Adrenal gland (tissue), 12 donors: ENCODE measurements around the gene NDUFB4. TPM values are rescaled to one million over a fixed set of nuclear protein-coding genes. Genes with fewer than 3 reads are reported as not detected.

ENCODE experiments used
- DNase-seq, 7 donors: peaks; one replicate each; pipeline ENCODE4 v3.0.0-alpha.2; 2019 to 2020
- H3K27ac ChIP-seq, 5 donors: fragments of 200-600 bp; sonication (generic) in 4 of 5; 1 replicate in 3 of 5; 2 replicates in 2 of 5; pipeline versions ENCODE4 v1.5.1 to v1.8.0; 2016 to 2020; ENCODE audit warnings: mild to moderate bottlenecking in 1 of 5
- H3K27me3 ChIP-seq: fragments of 200-600 bp; 2 replicates; pipeline ENCODE4 v1.8.0; 2021
- H3K36me3 ChIP-seq, 2 donors: fragments of 200-600 bp; replicated peaks in 1 of 2; 1 replicate in 1 of 2; 2 replicates in 1 of 2; pipeline versions ENCODE4 v1.5.1 to v1.8.0; 2018 to 2022
- H3K4me1 ChIP-seq, 2 donors: fragments of 200-600 bp; replicated peaks in 1 of 2; 1 replicate in 1 of 2; 2 replicates in 1 of 2; pipeline versions ENCODE4 v1.5.1 to v1.8.0; 2018 to 2021
- H3K4me3 ChIP-seq, 4 donors: fragments of 200-600 bp; sonication (generic) in 3 of 4; one replicate each; pipeline ENCODE4 v1.5.1; 2016 to 2018
- H3K9me3 ChIP-seq, 3 donors: fragments of 200-600 bp; sonication (generic) in 1 of 3; replicated peaks in 1 of 3; 1 replicate in 2 of 3; 2 replicates in 1 of 3; pipeline versions ENCODE4 v1.5.1 to v1.8.0; 2016 to 2021
- POLR2A ChIP-seq, 2 donors: fragments of 450-650 bp; IDR thresholded peaks; one replicate each; pipeline ENCODE4 v1.6.1; 2017; ENCODE audit warnings: antibody characterized with exemption in 2 of 2, mild to moderate bottlenecking in 2 of 2, moderate library complexity in 1 of 2
- WGBS, 4 donors: extraction: QIAGEN DNeasy Blood & Tissue Kit in 2 of 4; methylation state at CpG; one replicate each; pipeline versions ENCODE4 v1.1.5 to v1.1.7; 2013 to 2017; 5-methylcytosine and 5-hydroxymethylcytosine counted together
- intact Hi-C, 2 donors: fragments of 100-400 bp; cut with DNase I; formaldehyde crosslinking; loops; one replicate each; pipeline versions ENCODE4 v1.14.1 to v1.15.0; 2022 to 2023
- polyA plus RNA-seq, 3 donors: library from polyadenylated mRNA; stranded (reverse); fragments of 200-250 nt in 2 of 3; fragments of 350-450 nt in 1 of 3; fragmentation: Illumina TruSeq in 1 of 3; extraction: RNeasy Lipid Tissue Mini Kit (QIAGEN cat#74804) in 1 of 3; gene quantifications; one replicate each; pipeline ENCODE4 v1.2.3, GENCODE V29; 2013 to 2014
- total RNA-seq, 9 donors: library from RNA; depleted of rRNA in 4 of 9; stranded (reverse); fragments of >200 nt in 4 of 9; fragments of 120-200 nt in 1 of 9; fragmentation: NEBNext Ultra II Directional in 1 of 9; extraction: Animal tissue kit (Norgen Biotek cat#: 25700) in 1 of 9; gene quantifications; one replicate each; pipeline versions ENCODE4 v1.1.0 to v1.2.4, GENCODE V29; 2013 to 2023
- TF ChIP-seq, protein P1 (sequence below), 6 experiments: fragments of 450-650 bp in 4 of 6; fragments of 200-600 bp in 2 of 6; sonication (generic) in 1 of 6; IDR thresholded peaks; 1 replicate in 5 of 6; 2 replicates in 1 of 6; pipeline versions ENCODE4 v1.5.1 to v1.8.0; 2016 to 2021; ENCODE audit warnings: antibody characterized with exemption in 6 of 6, mild to moderate bottlenecking in 2 of 6, moderate library complexity in 1 of 6
- donor health status: healthy with polysubstance abuse.
- donor health status: Bipolar disorder and iron deficiency.
- donor health status: DM: yes; HTN: yes; CAD: no.
- donor health status: DM: no; HTN: no; CAD: no.
- donor health status: DM: no; HTN: no; CAD: no.
- donor health status: DM: yes; HTN: yes; CAD: no.

Gene NDUFB4
- total and polyA plus RNA-seq, 12 donors: 141 to 905 (median 344) TPM

DNA sequence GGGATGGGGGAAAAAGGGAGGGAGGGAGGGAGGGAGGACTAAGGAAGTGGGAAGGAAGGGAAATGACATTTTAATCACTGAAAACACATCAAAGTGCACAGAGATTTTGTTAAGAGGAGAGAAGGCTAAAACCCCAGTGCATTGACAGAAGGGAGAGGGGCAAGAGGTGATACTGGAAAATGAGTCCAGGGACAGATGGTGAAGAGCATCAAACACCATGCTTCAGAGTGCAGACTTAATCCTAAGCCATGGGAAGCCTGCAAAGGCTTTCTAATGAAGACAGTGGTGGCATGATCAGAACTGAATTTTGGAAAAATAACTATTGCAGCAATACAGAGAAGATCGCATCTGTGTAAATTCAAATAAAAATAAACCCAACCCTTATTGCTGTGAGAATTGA lies 44.1 kb downstream of the NDUFB4 start:
- TF ChIP-seq, protein P1, sequence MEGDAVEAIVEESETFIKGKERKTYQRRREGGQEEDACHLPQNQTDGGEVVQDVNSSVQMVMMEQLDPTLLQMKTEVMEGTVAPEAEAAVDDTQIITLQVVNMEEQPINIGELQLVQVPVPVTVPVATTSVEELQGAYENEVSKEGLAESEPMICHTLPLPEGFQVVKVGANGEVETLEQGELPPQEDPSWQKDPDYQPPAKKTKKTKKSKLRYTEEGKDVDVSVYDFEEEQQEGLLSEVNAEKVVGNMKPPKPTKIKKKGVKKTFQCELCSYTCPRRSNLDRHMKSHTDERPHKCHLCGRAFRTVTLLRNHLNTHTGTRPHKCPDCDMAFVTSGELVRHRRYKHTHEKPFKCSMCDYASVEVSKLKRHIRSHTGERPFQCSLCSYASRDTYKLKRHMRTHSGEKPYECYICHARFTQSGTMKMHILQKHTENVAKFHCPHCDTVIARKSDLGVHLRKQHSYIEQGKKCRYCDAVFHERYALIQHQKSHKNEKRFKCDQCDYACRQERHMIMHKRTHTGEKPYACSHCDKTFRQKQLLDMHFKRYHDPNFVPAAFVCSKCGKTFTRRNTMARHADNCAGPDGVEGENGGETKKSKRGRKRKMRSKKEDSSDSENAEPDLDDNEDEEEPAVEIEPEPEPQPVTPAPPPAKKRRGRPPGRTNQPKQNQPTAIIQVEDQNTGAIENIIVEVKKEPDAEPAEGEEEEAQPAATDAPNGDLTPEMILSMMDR (IDR thresholded peaks at IDR 0.05): no peak
- no peak for TF ChIP-seq POLR2A (IDR thresholded peaks at IDR 0.05)
- intact Hi-C loops: no loop called here

DNA sequence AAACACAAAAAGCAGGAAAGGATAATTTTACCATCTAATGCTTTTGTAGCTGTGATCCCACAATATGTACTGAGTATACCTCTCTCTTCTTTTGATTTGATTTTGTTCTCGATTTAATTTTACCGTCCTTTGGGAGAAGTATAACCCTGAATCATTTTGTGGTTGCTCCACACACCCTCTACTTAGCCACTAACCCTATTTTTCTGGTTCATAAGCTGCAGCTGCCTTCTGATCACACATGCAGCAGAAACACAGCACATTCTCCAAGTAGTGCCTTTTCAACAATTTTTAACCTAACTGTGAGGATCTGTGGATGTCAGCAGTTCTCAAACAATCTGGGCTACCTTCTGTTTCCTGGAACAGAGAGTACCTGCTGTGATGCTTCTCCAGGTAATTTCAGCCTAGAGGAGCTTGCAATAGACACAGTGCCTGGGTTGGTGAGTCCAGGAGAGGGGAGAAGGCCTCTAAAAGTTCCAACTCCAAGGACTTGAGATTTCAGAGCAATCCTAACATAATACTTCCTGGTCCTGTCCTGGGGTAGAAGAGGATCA lies 45.6 kb downstream of the NDUFB4 start:
- Histone ChIP-seq H3K36me3 (no peaks in the 10 kb centered on the region), H3K27ac (no peak overlapping the region), H3K4me3 (no peak overlapping the region), H3K9me3 (no peaks in the 10 kb centered on the region), H3K4me1 (no peaks in the 10 kb centered on the region), H3K27me3 (no peaks in the 10 kb centered on the region)
- intact Hi-C loops: no loop called here
- 76 to 93% (median 86%) methylated on average over 2 of the region's 2 CpGs for WGBS, 4 donors
- DNase-seq: no peak
- TF ChIP-seq POLR2A (IDR thresholded peaks at IDR 0.05): no peak
- TF ChIP-seq, protein P1 (IDR thresholded peaks at IDR 0.05): no peak

More for the DNA sequence above, 44.1 kb downstream of the NDUFB4 start:
- Histone ChIP-seq H3K27ac (no peak overlapping the region), H3K36me3 (no peaks in the 10 kb centered on the region), H3K27me3 (no peaks in the 10 kb centered on the region), H3K9me3 (no peaks in the 10 kb centered on the region), H3K4me1 (no peaks in the 10 kb centered on the region), H3K4me3 (no peak overlapping the region)
- 86 to 94% (median 94%) methylated on average over 1 of the region's 1 CpG for WGBS, 4 donors
- DNase-seq: no peak

DNA sequence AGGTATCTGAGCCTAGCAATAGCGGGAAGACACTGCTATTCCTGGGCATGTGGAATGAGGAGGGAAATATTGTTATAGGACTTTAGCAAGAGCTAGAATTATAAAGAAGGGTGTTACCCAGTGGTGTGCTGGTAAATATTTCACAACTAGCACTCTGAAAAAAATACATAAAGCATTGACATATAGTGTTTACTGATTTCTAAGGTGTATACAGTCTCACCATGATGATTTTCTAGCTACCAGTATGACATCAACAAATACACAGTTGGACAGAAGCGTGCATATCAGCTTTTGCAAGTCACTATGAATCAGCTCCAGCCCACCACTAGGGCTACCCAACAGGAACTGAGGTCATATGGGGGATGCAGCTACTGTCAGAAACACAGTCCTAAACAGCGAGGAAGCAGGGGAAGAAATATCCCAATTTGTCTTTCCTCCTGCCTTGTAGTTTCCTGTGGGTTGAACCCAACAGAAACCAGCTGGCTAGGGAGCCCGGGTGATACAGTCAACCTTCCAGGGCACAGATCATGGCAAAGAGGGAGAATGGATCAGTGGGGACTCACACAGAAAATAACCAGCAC lies 46.3 kb downstream of the NDUFB4 start:
- no peaks in the 10 kb centered on the region for H3K4me1 ChIP-seq
- H3K9me3 ChIP-seq: no peaks in the 10 kb centered on the region
- DNase-seq: no peak
- H3K36me3 ChIP-seq: no peaks in the 10 kb centered on the region
- WGBS, 4 donors: 61 to 68% (median 65%) methylated on average over 3 to 4 of the region's 4 CpGs
- no peak overlapping the region for H3K27ac ChIP-seq
- no peak for TF ChIP-seq POLR2A (IDR thresholded peaks at IDR 0.05)
- TF ChIP-seq, protein P1 (IDR thresholded peaks at IDR 0.05): no peak
- H3K4me3 ChIP-seq: no peak overlapping the region
- intact Hi-C loops: no loop called here
- H3K27me3 ChIP-seq: no peaks in the 10 kb centered on the region

DNA sequence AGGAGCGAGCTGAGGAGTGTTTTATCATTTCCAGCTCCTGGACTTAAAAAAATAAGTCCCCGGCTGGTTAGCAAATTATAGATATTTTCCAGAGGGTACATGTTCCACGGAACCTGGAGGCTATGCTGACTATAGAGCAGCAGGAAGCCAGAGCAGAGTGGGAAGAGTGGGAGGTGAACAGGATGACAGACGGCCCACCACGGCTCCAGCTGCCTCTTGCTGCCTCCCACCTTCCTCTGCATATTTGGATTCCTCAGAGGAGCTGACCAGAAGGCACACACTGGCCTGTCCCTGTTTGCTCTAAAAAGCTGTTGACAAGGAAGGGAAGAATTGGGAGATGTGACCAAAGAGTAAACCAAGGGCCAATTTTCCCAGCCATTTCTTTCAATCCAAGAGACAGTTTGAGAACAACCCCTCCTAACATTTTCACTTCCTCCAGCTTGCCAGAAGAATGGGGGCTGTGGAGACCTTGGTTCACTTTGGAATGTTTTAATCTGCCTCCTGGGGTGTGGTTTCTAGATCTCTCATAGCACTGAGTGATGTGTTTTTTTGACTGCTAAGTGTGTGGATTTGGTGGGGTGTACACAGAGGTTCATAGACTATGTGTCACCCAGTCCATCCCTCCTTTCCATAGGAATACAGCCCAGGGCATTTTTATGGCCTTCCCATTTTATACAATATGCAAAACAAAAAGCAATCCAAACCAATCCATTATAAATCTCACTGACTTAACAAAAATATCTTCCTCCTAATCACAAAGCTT lies 49.1 kb downstream of the NDUFB4 start:
- intact Hi-C loops: no loop called here
- no peak overlapping the region for H3K4me3 ChIP-seq
- peaks cover 5 to 7% of the 10 kb centered on the region in 2 donors for H3K4me1 ChIP-seq
- TF ChIP-seq POLR2A (IDR thresholded peaks at IDR 0.05): no peak
- TF ChIP-seq, protein P1 (IDR thresholded peaks at IDR 0.05): no peak
- H3K27me3 ChIP-seq: no peaks in the 10 kb centered on the region
- H3K36me3 ChIP-seq: no peaks in the 10 kb centered on the region
- H3K27ac ChIP-seq: no peak overlapping the region
- WGBS, 4 donors: 60 to 82% (median 66%) methylated on average over 5 of the region's 5 CpGs
- DNase-seq: no peak
- H3K9me3 ChIP-seq: no peaks in the 10 kb centered on the region
